Uterus (tissue), 2 donors: ENCODE measurements around the gene GRIN2B.

Experiments used
- CTCF ChIP-seq, 4 experiments: fragments of 200-600 bp in 2 of 4; fragments of 450-650 bp in 2 of 4; sonication (generic) in 2 of 4; IDR thresholded peaks; one replicate each; pipeline ENCODE4 v1.5.1; 2016 to 2019; ENCODE audit warnings: antibody characterized with exemption in 4 of 4, mild to moderate bottlenecking in 2 of 4, moderate library complexity in 1 of 4
- POLR2A ChIP-seq, 2 donors: fragments of 450-650 bp; IDR thresholded peaks; one replicate each; pipeline ENCODE4 v1.6.1; 2016; ENCODE audit warnings: antibody characterized with exemption in 2 of 2, mild to moderate bottlenecking in 1 of 2, moderate library complexity in 1 of 2

GRCh38 chr12:13945236-13945635 is 36.2 kb downstream of the GRIN2B start:
- TF ChIP-seq POLR2A (IDR thresholded peaks at IDR 0.05) = no peak
- TF ChIP-seq CTCF (IDR thresholded peaks at IDR 0.05) = no peak
